Measurements from ENCODE around the gene WDFY1.

Gene WDFY1, protein sequence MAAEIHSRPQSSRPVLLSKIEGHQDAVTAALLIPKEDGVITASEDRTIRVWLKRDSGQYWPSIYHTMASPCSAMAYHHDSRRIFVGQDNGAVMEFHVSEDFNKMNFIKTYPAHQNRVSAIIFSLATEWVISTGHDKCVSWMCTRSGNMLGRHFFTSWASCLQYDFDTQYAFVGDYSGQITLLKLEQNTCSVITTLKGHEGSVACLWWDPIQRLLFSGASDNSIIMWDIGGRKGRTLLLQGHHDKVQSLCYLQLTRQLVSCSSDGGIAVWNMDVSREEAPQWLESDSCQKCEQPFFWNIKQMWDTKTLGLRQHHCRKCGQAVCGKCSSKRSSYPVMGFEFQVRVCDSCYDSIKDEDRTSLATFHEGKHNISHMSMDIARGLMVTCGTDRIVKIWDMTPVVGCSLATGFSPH

DNA sequence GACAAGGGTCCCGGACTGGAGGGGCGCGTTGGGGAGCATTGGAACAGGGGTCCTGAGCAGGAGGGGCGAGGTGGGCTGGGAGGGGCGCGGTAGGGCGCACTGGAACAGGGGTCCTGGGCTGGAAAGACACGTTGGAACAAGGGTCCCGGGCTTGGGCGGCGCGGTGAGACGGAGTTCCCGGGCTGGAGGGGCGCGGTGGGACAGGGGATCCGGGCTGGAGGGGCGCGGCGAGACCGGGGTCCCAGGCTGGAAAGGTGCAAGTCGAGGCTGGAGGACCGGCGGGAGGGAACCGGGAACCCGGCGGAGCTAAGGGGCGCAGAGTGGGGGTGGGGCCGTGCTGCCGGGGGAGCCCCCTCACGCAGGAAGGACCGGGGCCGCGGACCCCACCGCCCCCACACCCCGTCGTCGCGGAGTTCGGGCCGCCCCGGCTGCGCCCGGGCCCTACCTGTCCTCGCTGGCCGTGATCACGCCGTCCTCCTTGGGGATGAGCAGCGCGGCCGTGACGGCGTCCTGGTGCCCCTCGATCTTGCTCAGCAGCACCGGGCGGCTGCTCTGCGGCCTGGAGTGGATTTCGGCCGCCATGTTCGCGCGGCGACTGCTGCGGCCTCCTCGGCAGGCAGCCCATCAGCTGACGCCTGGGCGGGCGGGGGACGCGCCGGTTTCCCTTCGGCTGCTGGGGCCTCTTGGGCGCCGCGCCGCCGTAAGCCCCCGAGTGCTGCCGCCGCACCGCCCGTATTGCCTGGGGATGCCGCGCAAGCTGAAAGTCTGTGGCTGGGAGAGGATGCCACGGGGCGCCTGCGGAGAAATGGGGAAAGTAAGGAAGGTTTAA is at the start of gene WDFY1:
WDFY1 (minus strand) TSS at position 633 of the 829 bp plus-strand sequence; CDS start at position 582, 51 bp downstream.
- DNase-seq (ENCODE audit: low read depth, low spot score) = no peak

DNA sequence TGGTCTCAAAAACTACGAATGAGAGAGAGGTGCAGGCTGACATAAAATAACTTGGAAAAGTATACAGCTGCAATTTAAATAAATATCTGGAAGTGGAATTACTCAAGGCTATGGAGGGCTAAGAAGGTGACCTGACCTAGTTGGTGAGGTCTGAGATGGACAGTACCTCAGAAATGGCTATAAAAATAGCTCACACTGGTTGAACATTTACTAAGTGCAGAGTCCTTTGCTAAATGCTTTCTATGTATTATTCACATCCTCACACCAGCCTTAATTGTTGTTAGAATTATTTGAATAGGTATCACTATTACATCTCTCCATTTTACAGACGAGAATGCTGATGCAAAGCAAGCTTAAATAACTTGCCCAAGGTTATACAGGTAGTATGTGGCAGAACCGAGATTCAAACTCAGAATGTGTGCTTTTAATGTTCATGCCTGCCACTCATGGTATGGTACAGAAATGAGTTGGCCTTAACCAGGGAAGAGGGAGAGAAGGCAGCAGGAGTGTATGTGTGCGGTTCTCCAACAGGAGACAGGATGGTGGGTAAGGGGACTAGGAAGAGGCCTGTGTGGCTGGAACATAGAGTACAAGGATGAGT is 49.5 kb upstream of the WDFY1 start:
- DNase-seq (ENCODE audit: low read depth, low spot score) = no peak

DNA sequence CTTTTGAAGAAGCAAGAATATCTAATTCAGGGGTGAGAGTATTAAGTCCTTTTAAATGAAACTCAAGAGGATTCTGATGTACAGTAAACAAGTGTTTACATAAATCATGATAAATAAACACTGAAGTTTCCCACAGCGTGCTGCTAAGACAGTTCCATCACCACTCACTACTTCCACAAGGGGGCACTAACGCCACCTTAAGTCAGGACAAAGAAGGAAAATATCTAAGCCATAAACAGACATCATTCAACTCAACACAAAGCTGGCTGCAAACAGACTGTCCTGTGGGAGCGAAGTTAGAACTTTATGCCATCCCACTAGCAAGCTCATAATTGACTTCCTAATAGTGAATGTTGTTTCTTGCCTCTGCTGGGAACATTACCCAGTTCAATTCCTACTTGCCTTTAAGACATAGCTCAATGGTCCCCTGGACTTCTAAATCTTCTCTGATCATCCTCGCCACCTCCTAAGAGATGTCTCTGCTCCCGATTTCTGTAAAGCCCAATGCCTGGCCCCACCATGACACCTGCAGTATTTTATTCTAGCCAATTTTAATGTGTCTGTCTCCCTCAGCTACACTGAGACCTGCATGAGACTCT is 48.6 kb upstream of the WDFY1 start:
- DNase-seq (ENCODE audit: low read depth, low spot score) = no peak

DNA sequence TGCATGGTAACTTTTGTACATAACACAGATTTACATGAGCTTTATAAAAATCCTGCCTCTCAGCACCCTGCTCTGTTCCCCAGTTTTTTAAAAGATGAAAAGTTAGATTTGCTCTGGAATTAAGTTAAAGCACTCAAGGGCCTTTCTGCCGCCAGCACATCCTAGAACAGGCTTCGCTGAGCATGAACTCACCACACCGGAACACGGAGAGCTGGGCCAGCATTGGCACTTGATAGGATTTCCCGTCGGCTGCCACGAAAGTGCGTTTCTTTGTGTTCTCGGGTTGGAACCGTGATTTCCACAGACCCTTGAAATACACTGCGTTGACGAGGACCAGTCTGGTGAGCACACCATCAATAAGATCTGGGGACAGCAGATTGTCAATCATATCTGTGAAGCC is 46.5 kb upstream of the WDFY1 start:
- no peak for DNase-seq (ENCODE audit: low read depth, low spot score)

DNA sequence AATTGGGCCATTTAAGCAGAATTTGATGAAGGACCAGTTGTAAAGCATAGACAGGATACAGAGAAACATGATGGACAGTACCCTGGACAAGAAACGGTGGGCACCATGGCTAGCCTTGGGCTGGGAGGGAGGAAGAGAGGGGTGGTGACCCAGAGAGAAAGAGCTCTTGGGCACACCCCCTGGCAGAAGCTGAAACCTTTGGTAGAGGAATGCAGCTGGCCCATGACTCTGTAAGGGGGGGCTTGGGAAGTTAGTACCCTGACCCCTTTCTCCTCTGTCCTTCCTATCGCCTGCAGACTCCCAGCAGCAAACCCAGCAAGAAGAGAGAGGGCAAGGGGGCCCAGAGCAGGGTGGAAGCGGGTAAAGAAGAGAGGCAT is 44.7 kb upstream of the WDFY1 start:
- DNase-seq (ENCODE audit: low read depth, low spot score) = no peak

DNA sequence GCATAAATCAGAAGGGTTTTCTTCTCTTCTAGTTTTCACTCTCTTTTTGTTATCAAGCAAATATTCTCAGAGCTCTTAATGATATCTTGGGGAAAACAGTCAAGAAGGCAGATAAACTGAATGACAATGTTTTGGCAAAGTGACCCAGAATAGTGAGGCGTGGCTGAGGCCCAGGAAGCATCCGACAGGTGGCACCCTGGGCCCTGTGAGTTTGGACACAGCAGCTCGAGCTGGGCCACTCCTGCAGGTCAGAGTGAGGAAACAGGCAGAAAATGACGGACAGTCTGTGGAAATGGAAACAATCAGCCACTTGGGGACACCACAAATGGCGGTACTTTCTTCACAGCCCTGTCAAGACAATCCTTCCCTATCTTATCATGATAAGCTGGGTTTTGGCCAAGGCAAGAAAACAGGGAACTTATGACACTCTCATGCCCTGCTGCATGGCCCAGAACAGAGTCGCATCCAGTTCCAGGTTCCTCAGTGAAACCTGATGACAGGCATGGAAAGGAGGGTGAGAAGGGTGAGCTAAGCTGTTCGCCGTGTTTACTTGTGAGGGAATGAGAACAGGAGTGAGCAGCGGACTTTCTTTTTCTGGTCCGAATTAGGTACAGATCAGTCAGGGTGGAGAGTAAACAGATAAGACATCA is 44.2 kb upstream of the WDFY1 start:
- DNase-seq (ENCODE audit: low read depth, low spot score) = no peak

DNA sequence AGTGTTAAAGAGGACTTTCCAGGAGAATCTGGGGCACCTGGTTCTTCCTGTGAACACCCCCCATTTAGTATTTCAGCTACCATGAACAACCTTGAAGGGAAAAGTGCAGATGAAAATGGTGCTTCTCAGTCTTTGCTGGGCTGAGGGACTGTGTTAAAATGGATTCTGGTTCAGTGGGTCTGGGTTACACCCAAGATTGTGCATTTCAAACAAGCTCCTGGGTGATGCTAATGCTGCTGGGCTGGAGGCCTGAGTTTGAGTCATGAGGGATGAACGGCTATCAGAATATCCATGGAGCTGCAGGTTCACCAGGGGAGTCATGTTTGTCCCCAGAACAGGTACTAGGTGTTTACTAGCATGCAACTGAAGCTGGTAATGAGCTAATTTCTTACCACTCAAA is 36.1 kb upstream of the WDFY1 start:
- no peak for DNase-seq (ENCODE audit: low read depth, low spot score)

DNA sequence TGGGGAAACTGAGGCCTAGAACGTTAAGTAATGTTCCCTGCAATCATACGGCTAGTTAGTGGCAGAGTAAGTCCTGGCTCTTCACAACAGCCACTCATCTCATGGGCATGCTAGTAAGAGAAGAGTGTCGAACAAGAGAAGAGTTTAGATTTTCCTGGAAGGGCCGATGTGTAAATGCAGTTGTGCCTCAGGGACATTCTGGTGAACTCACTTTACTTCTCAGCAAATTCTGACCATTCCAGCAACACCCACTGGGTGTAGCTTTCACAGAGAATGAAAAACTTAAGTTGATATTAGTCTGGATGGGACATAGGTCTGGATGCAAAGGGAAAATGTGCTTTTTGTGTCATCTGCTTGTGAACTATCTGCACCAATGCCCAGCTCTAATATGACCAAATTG is 35.7 kb upstream of the WDFY1 start:
- DNase-seq (ENCODE audit: low read depth, low spot score) = no peak

DNA sequence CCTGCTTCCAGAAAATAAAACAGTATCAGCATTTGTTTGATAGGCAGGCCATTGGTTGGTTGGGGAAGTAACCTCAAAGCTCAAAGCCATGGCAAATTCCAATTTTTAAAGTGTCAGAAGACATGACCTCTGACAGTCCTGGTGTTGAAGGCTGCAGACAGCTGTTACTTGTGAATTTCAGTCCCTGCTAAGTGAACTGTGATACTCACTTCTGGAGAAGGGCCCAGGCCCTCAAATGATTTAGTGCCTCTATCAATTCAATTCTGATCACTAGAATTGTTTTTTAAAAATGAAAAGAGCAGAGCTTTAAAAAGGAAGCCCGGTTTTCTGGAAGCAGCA is 35.2 kb upstream of the WDFY1 start:
- no peak for DNase-seq (ENCODE audit: low read depth, low spot score)

DNA sequence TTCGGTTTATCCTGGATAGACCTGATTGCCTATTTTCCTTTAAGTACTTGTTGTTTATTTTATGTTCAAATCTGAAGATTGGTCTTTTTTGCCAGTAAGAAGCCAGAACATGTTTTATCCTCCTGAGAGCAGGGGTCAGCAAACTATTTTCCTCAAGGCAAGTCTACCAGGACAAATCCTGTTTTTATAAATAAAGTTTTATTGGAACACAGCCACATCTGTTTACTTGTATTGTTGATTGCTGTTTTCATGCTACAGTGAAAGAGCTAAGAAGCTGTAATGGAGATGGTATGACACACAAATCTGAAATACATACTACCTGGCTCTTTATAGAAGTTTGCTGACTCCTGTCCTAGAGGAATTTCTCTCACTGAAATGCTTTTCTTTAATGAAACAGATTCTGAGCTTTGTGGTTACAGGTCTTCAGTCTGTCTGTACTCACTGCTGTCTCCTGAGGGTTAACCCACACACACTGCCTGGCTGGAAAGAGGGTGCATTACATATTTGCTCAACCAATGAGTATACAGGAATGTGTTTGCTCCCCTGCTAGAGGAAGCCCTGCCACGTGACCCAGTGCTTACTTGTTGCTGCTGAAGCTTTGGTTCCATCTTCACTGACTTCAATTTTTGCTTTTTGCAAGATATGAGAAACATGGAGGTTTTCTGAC is 34.7 kb upstream of the WDFY1 start:
- no peak for DNase-seq (ENCODE audit: low read depth, low spot score)

DNA sequence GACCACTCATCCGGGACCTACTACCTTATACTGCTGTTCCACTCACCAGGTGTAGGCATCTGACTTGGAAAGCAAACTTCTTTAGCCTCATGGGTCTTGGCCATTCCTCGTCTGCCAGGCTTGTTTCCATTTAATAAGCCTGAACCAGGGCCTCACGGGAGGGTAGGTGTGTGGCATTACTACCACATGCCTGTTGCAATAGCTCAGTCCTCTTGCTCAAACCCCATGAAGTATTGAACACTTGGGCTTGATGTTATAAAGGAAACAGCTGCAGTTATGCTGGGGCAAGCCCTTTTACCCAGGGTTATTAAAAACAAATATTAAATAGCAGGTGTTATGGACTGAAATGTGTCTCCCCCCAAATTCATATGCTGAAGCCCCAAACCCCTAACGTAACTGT is 33.3 kb upstream of the WDFY1 start:
- no peak for DNase-seq (ENCODE audit: low read depth, low spot score)

DNA sequence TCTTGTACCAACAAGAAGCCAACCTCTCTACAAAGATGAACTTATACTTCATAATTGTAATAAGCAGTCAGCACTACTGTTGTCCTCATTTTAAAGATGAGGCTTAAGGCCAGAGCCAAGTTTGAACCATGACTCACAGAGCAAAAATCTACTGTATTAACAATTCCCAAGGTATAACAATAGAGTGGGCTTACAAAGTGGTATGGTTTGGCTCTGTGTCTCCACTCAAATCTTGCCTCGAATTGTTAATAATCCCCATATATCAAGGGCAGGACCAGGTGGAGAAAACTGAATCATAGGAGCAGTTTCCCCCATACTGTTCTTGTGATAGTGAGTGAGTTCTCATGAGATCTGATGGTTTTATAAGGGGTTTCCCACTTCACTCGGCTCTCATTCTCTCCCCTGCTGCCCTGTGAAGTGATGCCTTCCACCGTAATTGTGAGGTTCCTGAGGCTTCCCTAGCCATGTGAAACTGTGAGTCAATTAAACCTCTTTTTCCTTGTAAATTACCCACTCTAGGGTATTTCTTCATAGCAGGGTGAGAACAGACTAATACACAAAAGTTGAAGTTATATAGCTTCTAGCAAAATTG is 31.6 kb upstream of the WDFY1 start:
- no peak for DNase-seq (ENCODE audit: low read depth, low spot score)

DNA sequence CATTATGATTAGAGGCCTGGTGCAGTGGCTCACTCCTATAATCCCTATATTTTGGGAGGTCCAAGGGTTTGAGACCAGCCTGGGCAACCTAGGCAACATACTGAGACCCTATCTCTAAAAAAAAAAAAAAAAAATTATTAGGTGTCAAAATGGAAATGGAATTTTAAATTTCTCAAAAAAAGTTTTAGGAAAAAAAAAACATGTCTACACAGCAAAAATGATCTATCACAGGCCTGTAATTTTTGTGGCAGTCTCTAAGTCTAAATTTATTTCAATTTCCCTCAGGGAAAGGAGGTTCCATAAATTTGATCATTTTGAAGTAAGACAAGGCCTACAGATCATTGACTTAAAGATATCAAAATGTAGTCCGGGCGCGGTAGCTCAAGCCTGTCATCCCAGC is 28.5 kb upstream of the WDFY1 start:
- DNase-seq (ENCODE audit: low read depth, low spot score) = no peak

DNA sequence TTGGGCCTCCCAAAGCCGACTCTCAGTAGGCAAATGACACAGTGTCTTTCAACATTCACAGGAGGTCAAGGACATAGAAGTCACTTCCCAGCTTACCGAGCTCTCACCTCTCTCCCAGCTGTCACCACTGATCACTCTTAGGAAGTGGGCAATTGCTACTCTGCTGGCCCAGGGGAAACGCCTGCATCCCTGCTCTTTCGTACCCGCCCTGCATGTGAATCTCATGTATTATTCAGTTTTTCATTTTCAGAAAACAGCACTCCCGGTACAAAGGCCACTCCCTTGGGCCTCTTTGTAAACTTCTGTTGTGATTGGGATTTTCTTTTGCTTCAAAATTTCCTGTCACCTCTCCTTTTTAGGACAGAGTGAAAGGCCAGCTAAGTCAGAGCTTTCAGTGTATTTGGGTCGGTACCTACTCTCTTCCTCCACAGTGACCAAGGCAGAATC is 27.5 kb upstream of the WDFY1 start:
- no peak for DNase-seq (ENCODE audit: low read depth, low spot score)

DNA sequence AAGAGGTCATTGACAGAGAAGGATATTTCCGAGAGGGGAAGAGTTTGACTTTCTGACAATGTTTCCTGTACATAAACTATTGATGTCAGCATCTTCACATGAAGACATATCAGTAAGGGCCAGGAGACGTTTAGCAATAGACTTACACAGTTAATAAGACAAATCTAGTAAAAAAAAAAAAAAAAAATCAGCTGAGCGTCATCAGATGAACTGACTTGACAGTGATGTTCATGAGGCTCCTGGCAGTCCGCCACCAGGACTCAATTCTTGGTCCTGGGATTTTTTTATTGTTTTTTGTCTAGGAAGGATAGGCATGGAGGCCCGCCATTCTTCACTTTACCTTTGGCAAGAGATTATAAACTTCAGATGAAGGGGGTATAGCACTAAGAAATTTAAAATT is 26.6 kb upstream of the WDFY1 start:
- no peak for DNase-seq (ENCODE audit: low read depth, low spot score)

DNA sequence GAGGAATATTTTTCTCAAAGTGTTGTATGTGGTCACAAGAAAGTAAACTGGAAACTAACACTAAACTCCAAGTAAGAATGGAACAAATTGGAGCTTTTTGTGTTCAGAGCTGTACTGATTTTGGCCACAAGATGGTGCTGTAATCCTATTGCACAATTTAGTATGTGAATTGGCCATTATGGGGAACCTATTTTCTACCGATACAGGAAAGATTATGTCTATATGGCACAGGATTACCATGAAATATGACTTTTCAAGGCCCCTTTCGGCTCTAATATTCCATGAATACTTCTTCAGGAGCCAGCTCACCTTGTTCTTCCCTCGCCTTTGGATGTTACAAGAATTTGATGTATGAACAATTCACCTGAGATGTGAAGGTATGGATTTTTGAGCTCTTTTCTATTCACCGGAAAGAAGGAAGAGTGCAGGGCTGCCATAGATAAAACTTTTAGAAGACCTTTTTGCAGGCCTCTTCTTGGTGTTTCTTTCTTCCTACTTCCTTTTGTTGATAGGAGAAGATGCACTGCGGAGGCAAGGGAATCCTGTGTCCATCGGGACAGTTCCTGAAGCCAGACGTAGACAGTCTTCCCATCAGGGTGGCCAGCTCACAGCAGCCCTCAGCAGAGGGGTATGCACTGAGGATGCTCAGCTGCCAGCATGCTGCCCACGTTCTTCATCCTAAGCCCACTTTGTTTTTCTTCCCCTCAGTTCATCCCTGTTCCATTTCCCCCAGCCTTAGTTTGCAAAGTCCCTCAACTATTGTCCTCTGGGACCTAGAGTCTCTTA is 25.4 kb upstream of the WDFY1 start:
- no peak for DNase-seq (ENCODE audit: low read depth, low spot score)

DNA sequence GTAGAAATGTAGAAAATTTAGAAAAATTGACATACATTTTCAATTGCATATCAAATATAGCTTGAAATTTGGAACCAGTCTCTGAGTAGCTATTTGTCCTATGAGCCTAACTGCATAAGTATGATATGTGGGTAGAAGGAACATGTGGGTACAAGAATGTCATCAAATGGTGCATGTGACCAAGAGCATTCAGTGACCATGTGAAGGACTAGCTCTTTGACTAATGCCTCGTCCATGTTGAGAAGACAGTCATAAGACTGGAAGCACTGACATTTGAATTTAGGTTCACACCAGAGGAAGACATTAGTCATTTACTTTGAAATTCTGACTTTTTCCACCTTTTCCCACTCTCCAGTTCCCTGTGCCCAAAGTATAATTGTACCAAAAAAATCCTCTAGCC is 24.7 kb upstream of the WDFY1 start:
- no peak for DNase-seq (ENCODE audit: low read depth, low spot score)

DNA sequence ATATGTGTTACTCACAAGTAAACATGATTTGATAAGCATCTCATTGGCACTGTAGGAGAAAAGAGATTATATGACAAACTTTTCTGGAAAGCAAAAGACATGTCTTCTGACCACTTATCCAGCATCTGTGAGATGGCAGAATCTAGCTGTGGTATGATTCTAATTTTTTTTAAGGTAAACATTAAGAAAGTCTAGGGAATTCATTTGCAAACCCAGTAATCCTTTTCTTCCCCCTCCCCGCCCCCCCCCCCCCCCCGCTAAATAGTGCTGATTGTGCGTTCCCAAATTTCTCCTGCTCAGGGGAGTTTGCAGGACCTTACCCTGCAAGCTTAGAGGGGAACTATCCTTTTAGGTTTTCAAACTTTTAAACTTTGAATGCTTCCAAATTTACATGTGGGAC is 24.2 kb upstream of the WDFY1 start:
- DNase-seq (ENCODE audit: low read depth, low spot score) = no peak

DNA sequence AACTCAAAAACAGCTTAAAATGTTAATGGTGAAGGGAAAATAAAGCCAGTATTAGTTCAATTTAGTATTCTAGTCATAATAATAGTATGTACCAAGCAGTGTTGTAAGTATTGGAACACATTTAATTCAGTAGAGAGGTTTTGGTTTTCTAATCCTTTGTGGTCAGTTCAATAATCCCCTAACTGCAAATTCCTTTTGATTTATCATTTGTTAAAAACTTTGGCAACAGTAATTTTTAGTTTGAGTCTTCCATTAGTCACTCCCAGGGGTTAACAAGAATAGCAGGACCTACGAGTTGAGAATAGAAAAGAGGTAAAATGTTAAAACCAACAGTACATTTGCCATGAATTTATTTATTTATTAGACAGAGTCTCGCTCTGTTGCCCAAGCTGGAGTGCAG is 22.8 kb upstream of the WDFY1 start:
- no peak for DNase-seq (ENCODE audit: low read depth, low spot score)

DNA sequence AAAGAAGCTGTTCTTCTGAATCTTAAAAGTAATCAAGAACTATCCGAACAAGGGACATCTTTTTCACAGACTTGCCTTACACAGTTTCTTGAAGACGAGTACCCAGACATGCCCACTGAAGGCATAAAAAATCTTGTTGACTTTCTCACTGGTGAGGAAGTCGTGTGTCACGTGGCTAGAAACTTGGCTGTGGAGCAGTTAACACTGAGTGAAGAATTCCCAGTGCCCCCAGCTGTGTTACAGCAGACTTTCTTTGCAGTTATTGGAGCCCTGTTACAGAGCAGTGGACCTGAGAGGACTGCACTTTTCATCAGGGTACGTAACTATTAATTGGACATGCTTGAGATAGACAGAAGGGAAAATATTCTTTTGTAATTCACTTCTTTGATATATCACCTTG is 14.6 kb upstream of the WDFY1 start:
- DNase-seq (ENCODE audit: low read depth, low spot score) = no peak

Data from iPS DF 19.7 (cell line).